Measurements from ENCODE around the gene FTSJ1. TPM values are rescaled to one million over a fixed set of nuclear protein-coding genes. Genes with fewer than 3 reads are reported as not detected.

The FTSJ1 gene
- total and polyA plus RNA-seq, 2 of the 8 experiments (the other 6 are each of a cell fraction or from before 2014, with no cell fraction given): 62.4 to 80.4 TPM

DNA sequence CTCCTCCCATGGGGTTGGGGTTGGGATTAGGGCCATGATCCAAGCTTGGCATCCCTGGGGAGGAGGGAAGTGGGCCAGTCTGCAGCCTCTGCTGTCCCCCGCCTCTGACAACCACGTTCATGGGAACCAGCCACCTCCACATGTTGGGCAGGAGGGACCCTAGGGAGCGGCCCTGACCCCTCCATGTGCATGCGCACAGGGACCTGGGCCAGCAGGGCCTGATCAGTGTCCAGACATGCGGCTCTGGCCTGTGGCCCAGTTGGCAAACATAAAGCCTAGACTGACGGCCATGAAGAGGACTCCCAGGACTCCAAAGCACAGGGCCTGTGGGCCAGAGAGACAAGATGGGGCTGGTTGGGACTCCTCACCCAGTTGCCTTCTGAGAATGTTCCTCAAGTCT lies 17.3 kb upstream of the FTSJ1 start:
- ChIA-PET CTCF (ENCODE audit: partially characterized antibody) (no interaction called here), POLR2A (ENCODE audit: partially characterized antibody) (interaction anchor here (1.1 kb wide), 1 partner anchor 116 kb away, joined by 3 read pairs; the partner anchor contains the start of gene RBM3)
- no peaks in the 10 kb centered on the region for H3K9me3 ChIP-seq (ENCODE audit: insufficient read depth in 2 of 2, low read depth in 1 of 2, low read length in 1 of 2)
- H3K4me2 ChIP-seq (ENCODE audit: insufficient read depth in 1 of 2, low read depth in 2 of 2, low read length in 2 of 2): no peak overlapping the region
- no peak overlapping the region for H3K23ac ChIP-seq (ENCODE audit: insufficient read length)
- H3K27me3 ChIP-seq (replicated peaks in 1 of 4; ENCODE audit: control insufficient read depth in 3 of 4, extremely low read depth in 1 of 4, insufficient read depth in 3 of 4, low read length in 3 of 4): no peaks in the 10 kb centered on the region
- no peak overlapping the region for H3K4ac ChIP-seq (replicated peaks; ENCODE audit: insufficient read length, low read depth, low read length)
- TF ChIP-seq BACH1 (IDR thresholded peaks at IDR 0.05; ENCODE audit: low read length) (no peak), KDM5A (IDR thresholded peaks at IDR 0.05; ENCODE audit: low read length) (no peak), ASH2L (IDR thresholded peaks at IDR 0.05; ENCODE audit: low read length) (no peak), SRF (IDR thresholded peaks at IDR 0.05; ENCODE audit: low read depth, low read length) (no peak)
- H3K14ac ChIP-seq (ENCODE audit: insufficient read length): no peak overlapping the region
- no peaks in the 10 kb centered on the region for H3K23me2 ChIP-seq (ENCODE audit: low read depth, low read length)
- H4K20me1 ChIP-seq (replicated peaks in 1 of 2; ENCODE audit: control insufficient read depth in 1 of 2, insufficient read depth in 2 of 2, low read length in 2 of 2): peaks cover 0 to 1% of the 10 kb centered on the region in 2 experiments
- no peaks in the 10 kb centered on the region for H3K79me1 ChIP-seq (ENCODE audit: low read depth, low read length)
- H2AK5ac ChIP-seq (ENCODE audit: low read depth, low read length): no peak overlapping the region
- no peak overlapping the region for H4K8ac ChIP-seq (ENCODE audit: extremely low read depth, insufficient read depth, low read length)
- H2BK20ac ChIP-seq (ENCODE audit: low read length): no peak overlapping the region
- H4K5ac ChIP-seq (ENCODE audit: insufficient read length, low read depth, low read length): no peak overlapping the region
- FAIRE-seq (no peak), DNase-seq (ENCODE audit: low read depth in 1 of 2, low spot score in 2 of 2) (no peak)
- no peak overlapping the region for H3K9ac ChIP-seq (replicated peaks in 1 of 4; ENCODE audit: extremely low read depth in 1 of 4, low read depth in 3 of 4, low read length in 3 of 4)
- H3K36me3 ChIP-seq (ENCODE audit: control insufficient read depth in 2 of 4, insufficient read depth in 4 of 4, low read length in 3 of 4): peaks cover 0 to 13% (median 3%) of the 10 kb centered on the region in 4 experiments; a peak in 5 of 8 replicates
- no peak overlapping the region for H2BK12ac ChIP-seq (ENCODE audit: low read depth, low read length)
- H3K4me1 ChIP-seq (replicated peaks in 1 of 4; ENCODE audit: control insufficient read depth in 3 of 4, insufficient read depth in 4 of 4, low read length in 3 of 4): no peaks in the 10 kb centered on the region
- no peak overlapping the region for H2AFZ ChIP-seq (ENCODE audit: low read length)
- 100% methylated on average over 4 of the region's 6 CpGs; no CpG with 5 or more reads in 1 of the 2 experiments for WGBS, 2 experiments (ENCODE audit: extremely low coverage in 1 of 2, insufficient coverage in 1 of 2, insufficient read length in 1 of 2, insufficient replicate concordance in 2 of 2, low coverage in 1 of 2, low lambda C conversion rate in 2 of 2, missing lambda C conversion rate in 1 of 2)
- H3K18ac ChIP-seq (ENCODE audit: extremely low read depth, low read length): no peak overlapping the region
- no peak overlapping the region for H3K4me3 ChIP-seq (ENCODE audit: extremely low read depth in 1 of 4, insufficient read depth in 2 of 4, low read depth in 3 of 4, low read length in 4 of 4)
- H3K79me2 ChIP-seq (ENCODE audit: control insufficient read depth in 1 of 2, insufficient read depth in 2 of 2, low read length in 2 of 2): no peaks in the 10 kb centered on the region
- no peak overlapping the region for H3K27ac ChIP-seq (ENCODE audit: low read depth, low read length)
- H2BK120ac ChIP-seq (replicated peaks; ENCODE audit: low read depth, low read length): no peak overlapping the region
- H3K56ac ChIP-seq (replicated peaks; ENCODE audit: insufficient read length, low read depth, low read length): no peak overlapping the region
- H2BK5ac ChIP-seq (ENCODE audit: low read depth, low read length): no peak overlapping the region
- H4K91ac ChIP-seq (replicated peaks; ENCODE audit: insufficient read length, low read length): no peak overlapping the region
- H2BK15ac ChIP-seq (ENCODE audit: low read length): no peak overlapping the region

All from H1 (cell line).